ENCODE results near the gene GAB2.

- TF ChIP-seq POLR2A (IDR thresholded peaks at IDR 0.05; ENCODE audit: low read depth) (no peak), POLR2AphosphoS5 (IDR thresholded peaks at IDR 0.05) (no peak), EP300 (IDR thresholded peaks at IDR 0.05) (no peak)
- TF ChIP-seq, protein P1, sequence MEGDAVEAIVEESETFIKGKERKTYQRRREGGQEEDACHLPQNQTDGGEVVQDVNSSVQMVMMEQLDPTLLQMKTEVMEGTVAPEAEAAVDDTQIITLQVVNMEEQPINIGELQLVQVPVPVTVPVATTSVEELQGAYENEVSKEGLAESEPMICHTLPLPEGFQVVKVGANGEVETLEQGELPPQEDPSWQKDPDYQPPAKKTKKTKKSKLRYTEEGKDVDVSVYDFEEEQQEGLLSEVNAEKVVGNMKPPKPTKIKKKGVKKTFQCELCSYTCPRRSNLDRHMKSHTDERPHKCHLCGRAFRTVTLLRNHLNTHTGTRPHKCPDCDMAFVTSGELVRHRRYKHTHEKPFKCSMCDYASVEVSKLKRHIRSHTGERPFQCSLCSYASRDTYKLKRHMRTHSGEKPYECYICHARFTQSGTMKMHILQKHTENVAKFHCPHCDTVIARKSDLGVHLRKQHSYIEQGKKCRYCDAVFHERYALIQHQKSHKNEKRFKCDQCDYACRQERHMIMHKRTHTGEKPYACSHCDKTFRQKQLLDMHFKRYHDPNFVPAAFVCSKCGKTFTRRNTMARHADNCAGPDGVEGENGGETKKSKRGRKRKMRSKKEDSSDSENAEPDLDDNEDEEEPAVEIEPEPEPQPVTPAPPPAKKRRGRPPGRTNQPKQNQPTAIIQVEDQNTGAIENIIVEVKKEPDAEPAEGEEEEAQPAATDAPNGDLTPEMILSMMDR (IDR thresholded peaks at IDR 0.05) = no peak
Observed at GRCh38 chr11:78265326-78265725, 152.3 kb downstream of the GAB2 start.
